Measurements from ENCODE around the gene POLR1G.

DNA sequence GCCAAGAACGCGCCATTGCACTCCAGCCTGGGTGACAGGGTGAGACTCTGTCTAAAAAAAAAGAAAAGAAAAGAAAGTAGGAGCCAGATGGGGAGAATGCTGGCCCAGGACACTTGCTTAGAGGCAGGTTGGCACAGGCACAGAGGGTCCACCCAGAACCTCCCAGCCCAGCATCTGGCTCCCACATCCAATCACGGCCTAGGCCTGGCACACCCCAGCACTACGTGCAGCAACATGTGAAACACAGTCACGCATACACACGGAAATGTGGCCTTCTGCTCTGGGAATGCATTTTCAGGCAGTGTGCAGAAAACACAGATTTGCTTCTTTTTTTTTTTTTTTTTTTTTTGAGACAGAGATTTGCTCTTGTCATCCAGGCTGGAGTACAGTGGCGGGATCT lies 40.5 kb downstream of the POLR1G start:
- no peak for TF ChIP-seq EHMT2 (IDR thresholded peaks at IDR 0.05; ENCODE audit: low read depth)
- no peak for TF ChIP-seq USF2 (IDR thresholded peaks at IDR 0.05)
- TF ChIP-seq, protein P1, sequence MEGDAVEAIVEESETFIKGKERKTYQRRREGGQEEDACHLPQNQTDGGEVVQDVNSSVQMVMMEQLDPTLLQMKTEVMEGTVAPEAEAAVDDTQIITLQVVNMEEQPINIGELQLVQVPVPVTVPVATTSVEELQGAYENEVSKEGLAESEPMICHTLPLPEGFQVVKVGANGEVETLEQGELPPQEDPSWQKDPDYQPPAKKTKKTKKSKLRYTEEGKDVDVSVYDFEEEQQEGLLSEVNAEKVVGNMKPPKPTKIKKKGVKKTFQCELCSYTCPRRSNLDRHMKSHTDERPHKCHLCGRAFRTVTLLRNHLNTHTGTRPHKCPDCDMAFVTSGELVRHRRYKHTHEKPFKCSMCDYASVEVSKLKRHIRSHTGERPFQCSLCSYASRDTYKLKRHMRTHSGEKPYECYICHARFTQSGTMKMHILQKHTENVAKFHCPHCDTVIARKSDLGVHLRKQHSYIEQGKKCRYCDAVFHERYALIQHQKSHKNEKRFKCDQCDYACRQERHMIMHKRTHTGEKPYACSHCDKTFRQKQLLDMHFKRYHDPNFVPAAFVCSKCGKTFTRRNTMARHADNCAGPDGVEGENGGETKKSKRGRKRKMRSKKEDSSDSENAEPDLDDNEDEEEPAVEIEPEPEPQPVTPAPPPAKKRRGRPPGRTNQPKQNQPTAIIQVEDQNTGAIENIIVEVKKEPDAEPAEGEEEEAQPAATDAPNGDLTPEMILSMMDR (IDR thresholded peaks at IDR 0.05): no peak
- TF ChIP-seq, protein P2, sequence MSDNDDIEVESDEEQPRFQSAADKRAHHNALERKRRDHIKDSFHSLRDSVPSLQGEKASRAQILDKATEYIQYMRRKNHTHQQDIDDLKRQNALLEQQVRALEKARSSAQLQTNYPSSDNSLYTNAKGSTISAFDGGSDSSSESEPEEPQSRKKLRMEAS (IDR thresholded peaks at IDR 0.05): no peak
- no peak for TF ChIP-seq EHF (CRISPR knock-in tag; IDR thresholded peaks at IDR 0.05)
- no peak for TF ChIP-seq POLR2A (IDR thresholded peaks at IDR 0.05; ENCODE audit: low read length)
- TF ChIP-seq, protein P3, sequence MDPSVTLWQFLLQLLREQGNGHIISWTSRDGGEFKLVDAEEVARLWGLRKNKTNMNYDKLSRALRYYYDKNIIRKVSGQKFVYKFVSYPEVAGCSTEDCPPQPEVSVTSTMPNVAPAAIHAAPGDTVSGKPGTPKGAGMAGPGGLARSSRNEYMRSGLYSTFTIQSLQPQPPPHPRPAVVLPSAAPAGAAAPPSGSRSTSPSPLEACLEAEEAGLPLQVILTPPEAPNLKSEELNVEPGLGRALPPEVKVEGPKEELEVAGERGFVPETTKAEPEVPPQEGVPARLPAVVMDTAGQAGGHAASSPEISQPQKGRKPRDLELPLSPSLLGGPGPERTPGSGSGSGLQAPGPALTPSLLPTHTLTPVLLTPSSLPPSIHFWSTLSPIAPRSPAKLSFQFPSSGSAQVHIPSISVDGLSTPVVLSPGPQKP (IDR thresholded peaks at IDR 0.05; ENCODE audit: low read depth, low read length): no peak
- TF ChIP-seq NFE2L2 (conservative IDR thresholded peaks at IDR 0.05; ENCODE audit: low read length): no peak
- no peak for TF ChIP-seq RFX5 (IDR thresholded peaks at IDR 0.05)
- no peak for TF ChIP-seq HDAC2 (IDR thresholded peaks at IDR 0.05)
- no peak for TF ChIP-seq CBX2 (IDR thresholded peaks at IDR 0.05; ENCODE audit: borderline replicate concordance, low read depth)
- no peak for TF ChIP-seq CEBPB (IDR thresholded peaks at IDR 0.05)
- no peak for TF ChIP-seq RAD21 (conservative IDR thresholded peaks at IDR 0.05 in 1 of 2, IDR thresholded peaks at IDR 0.05 in 1 of 2)
- no peak for TF ChIP-seq EP300 (IDR thresholded peaks at IDR 0.05)

Measured in A549 (cell line).